NOMO-1 treated with DMSO at 0.1 percent for 48 hours (cell line): ENCODE measurements around the gene ANKFY1.

Experiments
- DNase-seq: peaks from one replicate; lab custom pipeline; 2025; ENCODE audit not compliant: unreplicated experiment; lab: John Stamatoyannopoulos, UW

The ANKFY1 gene, protein sequence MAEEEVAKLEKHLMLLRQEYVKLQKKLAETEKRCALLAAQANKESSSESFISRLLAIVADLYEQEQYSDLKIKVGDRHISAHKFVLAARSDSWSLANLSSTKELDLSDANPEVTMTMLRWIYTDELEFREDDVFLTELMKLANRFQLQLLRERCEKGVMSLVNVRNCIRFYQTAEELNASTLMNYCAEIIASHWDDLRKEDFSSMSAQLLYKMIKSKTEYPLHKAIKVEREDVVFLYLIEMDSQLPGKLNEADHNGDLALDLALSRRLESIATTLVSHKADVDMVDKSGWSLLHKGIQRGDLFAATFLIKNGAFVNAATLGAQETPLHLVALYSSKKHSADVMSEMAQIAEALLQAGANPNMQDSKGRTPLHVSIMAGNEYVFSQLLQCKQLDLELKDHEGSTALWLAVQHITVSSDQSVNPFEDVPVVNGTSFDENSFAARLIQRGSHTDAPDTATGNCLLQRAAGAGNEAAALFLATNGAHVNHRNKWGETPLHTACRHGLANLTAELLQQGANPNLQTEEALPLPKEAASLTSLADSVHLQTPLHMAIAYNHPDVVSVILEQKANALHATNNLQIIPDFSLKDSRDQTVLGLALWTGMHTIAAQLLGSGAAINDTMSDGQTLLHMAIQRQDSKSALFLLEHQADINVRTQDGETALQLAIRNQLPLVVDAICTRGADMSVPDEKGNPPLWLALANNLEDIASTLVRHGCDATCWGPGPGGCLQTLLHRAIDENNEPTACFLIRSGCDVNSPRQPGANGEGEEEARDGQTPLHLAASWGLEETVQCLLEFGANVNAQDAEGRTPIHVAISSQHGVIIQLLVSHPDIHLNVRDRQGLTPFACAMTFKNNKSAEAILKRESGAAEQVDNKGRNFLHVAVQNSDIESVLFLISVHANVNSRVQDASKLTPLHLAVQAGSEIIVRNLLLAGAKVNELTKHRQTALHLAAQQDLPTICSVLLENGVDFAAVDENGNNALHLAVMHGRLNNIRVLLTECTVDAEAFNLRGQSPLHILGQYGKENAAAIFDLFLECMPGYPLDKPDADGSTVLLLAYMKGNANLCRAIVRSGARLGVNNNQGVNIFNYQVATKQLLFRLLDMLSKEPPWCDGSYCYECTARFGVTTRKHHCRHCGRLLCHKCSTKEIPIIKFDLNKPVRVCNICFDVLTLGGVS

DNA sequence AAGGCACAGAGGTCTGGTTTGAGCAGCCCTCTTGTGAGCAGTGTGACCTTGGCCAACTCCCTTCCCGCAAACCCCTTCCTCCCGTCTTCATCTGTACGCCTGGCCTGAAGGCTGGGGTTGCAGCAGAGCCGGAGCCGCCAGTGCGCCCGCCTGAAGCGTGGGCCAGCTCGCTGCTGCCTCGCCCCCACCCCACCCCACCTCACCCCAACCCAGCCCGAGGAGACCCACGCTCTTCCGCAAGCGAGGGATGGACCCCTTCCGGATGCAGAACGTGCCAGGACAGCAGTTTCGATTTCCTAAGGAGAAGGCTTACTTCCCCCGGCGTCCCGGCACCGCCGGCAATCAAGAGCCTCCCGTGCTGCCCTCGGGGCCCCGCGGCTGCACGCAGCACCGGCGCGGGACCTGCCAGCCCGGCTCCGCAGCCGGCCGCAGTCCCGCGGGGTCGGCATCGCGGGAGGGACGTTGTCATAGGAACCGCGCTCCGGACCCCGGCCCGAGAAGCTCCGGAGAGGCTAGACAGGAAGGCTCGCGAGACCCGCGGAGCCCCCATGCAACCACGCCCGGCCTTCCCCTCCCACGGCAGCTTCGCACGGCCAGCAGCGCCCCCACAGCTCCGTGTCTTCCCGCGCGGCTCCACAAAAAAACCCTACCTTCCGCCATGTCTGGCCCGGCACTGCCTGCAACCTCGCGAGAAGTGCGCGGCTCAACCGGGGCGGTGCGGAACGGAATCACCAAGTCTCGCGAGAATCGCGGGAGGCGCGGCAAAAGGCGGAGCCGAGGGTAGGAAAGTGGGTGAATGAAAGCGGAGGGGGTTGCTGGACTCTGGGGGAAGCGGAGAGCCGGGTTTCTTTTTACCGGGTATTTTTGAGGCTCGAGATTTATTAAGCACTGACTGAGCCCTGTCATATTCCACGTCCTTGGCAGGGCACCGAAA is at the start of gene ANKFY1:
Gene ANKFY1, minus strand, starts transcription at position 698 of the 934 bp plus-strand sequence. Its CDS starts 38 bp downstream, at position 660.
- peak; percentile 89 for DNase-seq

DNA sequence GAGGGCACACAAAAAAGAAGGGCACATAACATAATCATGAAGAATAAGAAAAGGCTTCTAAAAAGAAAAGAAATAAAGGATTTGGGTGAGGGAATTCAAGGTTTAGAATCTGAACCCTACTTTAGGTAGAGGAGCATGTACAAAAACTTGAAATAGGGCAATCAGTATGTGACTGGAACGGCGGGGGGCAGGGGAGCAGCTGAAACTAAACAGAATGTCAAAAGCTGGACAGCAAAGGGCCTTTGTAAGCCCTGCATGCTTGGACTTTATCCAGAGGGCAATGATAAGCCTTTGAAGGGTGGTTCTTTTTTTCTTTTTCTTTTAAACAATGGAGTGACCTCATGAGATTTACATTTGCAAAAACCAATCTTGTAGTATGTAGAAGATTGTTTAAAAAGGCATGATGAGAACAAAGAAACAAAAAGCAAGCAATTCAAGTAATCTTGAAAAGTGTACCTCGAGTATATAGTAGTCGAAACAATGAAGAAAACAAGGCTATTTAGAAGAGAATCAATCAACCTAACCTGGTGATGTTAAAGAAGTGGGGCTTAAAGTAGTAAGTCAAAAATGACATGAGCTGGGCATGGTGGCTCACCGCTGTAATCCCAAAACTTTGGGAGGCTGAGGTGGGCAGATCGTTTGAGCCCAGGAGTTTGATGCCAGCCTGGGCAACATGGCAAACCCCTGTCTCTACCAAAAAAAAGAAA is 46.7 kb upstream of the ANKFY1 start:
- DNase-seq: no peak

DNA sequence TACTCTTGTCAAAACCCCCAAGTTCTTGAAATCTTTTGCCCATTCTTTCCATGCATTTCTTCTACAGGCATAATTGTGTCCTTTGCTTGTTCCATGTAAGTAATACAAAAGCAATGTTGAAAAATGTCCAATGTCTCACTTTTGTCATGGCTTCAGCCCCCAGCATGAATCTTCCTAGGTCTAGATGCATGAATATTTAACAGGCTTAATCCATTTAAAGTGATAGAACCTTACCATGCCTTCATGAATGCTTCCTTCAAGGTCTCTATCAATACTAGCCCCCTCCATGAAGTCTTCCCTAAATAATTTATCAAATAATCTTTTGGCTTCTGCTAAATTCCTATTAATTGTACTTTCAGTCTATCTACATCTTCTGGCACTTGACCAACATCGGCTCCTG is 46.1 kb upstream of the ANKFY1 start:
- DNase-seq: no peak

DNA sequence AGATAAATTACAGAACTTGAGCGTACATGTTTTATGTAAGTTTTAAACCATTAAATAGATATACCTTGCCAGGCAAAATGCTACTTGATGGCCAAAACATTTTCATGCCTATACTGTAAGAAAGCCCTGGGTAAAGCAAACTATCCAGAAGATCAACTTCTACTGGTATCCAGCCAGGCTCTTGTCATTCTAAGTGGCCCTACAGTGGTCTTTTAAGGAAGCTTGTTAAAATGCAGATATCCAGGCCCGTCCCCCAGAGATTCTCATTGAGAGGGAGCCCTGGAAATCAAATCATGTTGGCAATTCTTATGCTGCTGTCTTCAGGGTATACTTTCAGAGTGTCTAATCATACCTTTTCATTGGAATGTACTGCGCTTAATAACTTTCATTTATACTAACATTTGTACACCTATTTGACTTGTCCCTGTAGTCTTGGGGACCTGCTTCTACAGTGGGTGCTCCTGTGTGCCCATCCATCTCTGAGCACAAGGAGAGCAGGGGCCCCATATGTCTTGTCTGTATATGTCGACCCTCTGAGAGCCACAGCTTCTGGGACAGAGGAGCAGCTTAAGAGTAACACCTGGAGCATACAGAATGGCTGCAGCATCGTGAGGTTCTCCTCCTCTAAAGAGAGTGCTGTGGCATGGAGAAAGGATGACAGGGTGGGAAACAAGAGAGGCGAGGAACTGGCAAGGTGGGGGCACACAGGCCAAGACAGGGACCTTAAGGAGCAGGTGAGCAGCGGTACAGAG is 43.6 kb upstream of the ANKFY1 start:
- no peak for DNase-seq

DNA sequence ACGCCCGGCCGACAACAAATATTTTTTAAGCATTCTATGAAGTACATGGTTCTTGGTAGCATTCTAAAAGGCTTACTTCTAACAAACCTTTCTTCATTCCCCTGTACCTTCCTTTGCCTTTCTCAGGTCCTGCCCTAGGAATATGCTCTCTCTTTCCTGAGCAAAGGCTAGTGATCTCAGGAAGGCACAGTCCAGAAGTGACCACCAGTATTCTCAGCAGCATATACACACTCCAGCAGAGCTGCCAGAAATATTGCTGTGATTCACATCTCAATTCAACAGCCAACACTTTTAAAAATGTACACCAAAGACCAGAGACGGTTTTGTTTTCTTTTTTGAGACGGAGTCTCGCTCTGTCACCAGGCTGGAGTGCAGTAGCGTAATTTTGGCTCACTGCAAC is 41.4 kb upstream of the ANKFY1 start:
- DNase-seq: no peak

DNA sequence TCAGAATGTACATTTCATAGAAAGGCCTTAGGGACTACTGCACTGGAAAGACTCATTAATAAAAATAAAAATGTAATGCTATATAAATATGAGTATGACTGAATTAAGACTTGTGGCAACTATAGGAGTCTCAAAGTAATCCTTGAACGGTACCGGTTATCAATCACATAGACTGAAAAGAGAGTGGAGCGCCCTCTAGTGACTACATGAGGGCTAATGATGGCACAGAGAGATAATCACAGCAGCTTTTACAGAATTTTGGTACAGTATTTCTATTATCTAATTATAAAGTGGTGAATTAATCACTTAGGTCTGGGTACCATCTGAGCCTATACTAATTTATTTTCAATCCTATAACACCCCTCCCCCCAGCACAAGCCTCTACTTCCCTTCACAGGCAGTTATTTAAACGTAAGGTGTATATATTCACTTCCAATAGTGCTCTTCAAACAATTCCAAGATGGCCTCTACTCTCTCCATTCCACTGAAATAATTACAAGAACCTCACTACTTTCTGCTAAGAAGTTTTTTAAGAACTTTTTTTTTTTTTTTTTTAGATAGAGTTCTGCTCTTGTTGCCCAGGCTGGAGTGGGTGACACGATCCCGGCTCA is 40.7 kb upstream of the ANKFY1 start:
- peak; percentile 18 for DNase-seq

DNA sequence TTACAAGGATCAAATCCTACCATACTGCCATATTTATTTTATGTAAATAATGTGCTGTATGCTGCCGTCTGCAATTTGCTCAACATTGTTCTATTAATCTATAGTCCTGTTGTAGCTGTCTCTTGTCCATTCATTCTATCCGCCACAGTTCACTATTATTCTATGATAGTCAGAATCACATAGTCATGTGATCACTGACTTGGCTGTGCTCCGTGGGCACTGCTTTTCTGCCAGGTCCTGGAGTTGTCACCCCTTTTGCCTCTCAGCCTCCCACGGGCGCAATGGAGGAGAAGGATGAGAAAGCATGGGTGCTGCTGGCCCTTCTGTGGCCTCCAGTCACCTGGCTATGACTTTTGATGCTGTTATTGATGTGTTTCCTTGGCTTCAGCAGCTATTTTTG is 37.3 kb upstream of the ANKFY1 start:
- no peak for DNase-seq

DNA sequence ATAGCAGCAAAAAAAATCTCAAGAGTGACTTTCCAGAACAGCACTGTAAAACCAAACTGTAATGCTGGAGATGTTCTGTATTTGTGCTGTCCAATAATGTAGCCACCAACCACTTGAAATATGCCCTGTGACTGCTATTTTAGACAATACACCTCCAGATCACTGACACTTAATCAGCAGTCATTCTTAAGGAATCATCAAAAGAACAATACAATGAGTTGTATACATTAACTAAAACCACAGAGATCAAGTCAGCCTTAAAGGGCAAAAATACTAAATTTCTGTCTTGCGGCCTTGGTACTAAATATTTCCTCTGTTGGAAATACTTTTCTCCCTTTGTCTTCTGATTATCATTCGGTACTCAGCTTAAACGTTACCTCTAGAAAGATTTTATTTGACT is 33.6 kb upstream of the ANKFY1 start:
- no peak for DNase-seq

DNA sequence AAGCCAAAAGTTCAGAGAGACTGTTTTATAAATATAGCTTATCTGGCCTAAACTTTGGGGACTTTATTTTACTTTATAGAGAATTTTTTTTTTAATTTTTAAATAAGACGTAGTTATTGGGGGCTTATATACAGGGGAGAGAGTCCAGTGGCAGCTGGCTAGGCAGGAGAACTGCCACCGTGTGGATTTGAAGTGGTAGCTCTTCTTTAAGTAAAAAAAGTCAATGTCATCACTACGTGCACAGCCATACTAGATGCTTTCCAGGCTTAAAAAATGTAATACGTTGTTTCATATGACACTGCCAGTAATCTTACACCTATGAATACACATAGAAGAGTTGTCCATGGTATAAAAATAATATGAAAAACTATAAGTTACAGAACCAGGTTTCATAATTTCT is 31.9 kb upstream of the ANKFY1 start:
- DNase-seq: no peak

DNA sequence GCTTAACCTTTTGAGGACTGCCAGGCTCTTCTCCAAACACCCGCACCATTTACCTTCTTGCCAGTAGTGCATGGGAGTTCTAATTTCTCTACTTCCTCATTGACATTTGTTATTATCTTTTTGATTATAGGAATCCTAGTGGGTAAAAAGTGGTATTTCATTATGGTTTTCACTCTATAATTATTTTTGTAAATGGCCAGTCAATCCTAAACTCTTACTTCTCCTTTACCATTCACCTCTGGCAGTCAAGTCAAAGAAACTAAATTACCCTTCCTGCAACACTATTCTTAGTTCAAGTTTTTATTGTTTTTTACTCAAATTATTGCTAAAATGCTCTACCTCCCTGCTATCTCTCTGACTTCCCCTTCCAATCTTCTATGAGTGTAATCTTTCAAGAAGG is 29.8 kb upstream of the ANKFY1 start:
- peak; percentile 75 for DNase-seq

DNA sequence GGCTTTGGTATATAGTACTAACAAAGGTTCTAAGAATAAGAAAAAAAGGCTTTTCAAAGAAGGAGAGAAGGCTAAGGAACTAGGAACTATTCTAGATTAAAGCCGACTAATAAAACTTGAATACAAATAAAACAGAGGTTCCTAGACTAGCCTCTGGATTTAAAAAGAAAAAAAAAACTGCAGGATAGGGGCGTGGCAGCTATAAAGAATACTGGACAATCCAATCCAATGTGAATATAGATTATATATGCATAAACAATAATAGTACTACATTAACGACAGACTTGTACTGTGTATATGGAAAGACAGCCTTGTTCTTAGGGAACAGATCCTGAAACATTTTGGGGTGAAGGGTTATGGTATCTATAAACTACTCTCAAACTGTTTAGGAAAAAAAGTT is 23.9 kb upstream of the ANKFY1 start:
- DNase-seq: no peak

DNA sequence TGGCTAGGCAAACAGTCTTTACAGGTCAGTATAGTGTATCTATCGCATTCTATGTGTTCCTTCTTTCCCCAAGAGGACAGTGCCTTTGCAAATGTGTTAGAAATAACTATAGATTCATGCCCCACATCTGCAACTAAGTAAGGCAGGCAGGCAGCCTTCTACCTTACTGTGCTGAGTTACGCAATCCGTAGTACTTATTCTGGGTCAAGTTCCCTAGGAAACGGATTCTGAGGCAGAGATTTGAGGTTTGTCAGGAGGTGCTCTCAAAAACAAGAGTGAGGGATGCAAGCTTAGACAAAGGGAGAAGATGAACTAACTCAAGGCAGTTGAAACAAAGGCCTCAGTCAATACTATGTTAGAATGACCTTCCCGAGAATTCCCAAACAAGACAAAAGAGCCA is 12.7 kb upstream of the ANKFY1 start:
- DNase-seq: no peak

DNA sequence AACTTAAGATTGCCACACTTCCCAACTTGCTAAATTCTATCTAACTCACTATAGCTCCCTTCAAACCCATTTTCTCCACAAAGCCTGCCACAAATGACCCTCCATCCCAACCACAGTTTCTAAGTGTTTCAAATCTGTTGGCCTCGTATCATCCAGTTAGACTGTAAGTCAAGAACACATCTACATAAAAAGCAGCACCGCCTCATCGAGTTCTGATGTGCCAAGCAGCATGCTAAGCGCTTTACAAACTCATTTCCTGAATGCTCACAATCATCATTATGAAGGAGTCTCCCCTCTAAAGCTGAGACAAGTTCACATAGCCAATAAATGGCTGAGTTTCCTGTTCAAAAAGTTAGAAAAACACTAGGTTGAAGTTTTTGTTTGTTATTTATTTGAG is 9.2 kb upstream of the ANKFY1 start:
- DNase-seq: no peak

DNA sequence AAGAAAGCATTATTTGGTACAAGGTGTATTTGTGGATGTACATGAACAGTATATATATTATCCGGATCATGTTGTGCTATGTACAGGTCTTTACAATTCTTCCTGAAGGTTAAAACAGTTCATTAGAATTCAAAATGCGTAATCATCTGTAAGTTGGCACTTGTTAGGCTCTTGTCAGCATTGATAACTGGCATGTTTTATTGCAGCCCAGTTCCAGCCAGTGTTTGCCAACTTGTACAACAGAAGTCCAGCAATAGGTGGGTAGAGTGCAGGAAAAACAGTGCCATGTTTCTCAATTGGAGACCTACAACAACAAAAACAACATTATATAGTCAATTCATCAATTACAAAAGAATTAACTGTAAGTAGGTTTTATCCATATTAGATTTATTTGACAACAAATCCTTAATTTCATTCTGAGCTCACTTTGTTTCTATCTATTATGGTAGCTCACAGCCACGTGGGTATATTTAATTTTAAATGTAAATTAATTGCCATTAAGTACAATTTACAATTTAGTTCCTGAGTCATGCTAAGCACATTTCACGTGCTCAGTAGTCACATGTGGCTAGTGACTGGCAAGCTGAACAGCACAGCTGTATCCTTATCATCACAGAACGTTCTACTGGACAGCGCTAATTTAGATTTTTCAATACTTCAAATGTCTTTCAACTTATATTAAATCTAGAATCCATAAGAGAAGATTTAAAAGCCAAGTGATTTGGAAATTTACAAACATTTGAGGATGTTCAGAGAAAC is 8.6 kb upstream of the ANKFY1 start:
- no peak for DNase-seq

DNA sequence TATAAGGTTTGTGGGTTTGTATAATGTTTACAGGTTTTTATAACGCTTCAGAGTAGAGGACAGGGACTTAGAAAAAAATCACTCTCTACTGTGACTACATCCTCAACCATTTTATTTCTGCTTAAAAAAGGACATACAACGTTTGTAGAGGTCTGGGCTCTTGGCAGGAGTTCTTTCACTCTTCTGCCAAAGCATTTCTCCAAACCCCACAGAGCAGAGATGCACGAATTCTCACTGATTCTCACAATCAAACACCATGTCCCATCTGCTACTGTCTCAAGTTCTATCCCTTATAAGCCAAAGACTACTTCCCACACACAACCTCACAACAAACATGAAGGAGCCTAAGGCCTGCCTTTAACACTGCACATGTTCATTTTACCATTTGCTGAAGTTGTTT is 7.0 kb upstream of the ANKFY1 start:
- DNase-seq: no peak

DNA sequence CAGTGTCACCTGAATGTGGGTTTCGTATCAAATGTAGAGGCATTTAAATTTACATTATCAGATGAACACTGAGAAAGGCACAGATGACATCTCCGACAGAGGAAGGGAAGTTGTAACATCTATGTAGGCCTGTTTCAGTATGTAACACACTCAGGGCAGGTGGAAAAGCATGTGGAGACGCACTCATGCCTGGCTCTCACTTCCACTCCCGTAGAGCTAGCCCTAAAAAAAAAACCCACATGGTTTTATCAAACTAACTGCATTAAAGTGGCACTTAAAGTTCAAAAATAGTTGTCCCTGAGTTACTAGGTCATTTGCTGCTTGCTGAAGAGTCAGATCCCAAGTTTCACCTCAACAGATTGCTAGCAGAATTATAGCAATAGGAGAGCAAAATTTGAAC is 6.1 kb upstream of the ANKFY1 start:
- no peak for DNase-seq

DNA sequence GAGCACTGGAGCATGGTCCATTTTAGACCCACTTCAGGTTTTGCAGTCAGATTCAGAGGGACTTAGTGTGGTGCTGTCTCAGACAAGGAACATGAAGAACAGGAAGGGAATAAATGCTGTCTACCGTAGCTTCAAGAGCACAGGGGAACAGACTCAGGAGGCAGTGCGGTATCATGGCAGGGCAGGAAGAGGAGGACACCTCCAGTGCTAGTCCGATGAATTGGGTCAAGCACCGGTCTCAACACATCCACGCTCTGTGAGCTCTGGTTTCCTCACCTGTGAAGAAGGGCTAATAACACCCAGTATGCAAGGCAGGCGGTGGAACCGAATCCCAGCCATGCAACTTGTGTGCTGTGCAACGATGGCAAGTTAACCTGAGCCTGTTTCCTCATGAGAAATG is 3.6 kb upstream of the ANKFY1 start:
- no peak for DNase-seq

DNA sequence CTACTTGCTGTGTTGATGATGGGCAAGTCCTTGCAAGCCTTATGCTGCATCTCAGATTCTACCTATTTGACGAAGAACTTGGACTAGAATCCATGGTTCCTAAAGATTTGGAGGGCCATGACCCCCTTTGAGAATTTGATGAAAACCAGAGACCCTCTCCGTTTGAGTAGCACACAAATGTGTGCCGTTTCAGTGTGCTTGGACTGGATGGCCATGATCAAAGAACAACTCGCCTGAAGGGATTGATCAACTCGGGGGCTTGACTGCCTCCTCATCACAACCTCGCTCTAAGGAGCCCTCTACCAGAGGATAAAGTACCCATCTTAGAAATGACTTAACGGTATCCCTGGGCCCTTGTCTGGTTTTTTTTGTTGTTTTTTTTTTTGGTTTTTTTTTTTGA is 2.8 kb upstream of the ANKFY1 start:
- DNase-seq: no peak
